Left lung (tissue), 10 donors: ENCODE data around the gene ERBB4. TPM values are rescaled to one million over a fixed set of nuclear protein-coding genes. Genes with fewer than 3 reads are reported as not detected.
"Not testable (repeated sequence)": the region's sequence is repeated elsewhere in the genome, so short reads cannot be mapped to it uniquely, and the experiment has no call there.

Source experiments
- ATAC-seq: fragments of 200-7000 bp; cut with Tn5 transposase; one replicate; pipeline ENCODE4 v1.9.1; 2020; ENCODE audit warnings: moderate library complexity
- DNase-seq, 4 donors: peaks; one replicate each; pipeline ENCODE4 v3.0.0-alpha.2; 2013 to 2020
- H3K27ac ChIP-seq, 2 donors: fragments of 200-600 bp; sonication (generic) in 1 of 2; one replicate each; pipeline versions ENCODE4 v1.5.0 to v1.8.0; 2020 to 2021
- H3K27me3 ChIP-seq, 2 donors: fragments of 200-600 bp; sonication (generic) in 1 of 2; one replicate each; pipeline versions ENCODE4 v1.5.0 to v1.8.0; 2020 to 2021
- H3K36me3 ChIP-seq, 2 donors: fragments of 200-600 bp; sonication (generic) in 1 of 2; one replicate each; pipeline versions ENCODE4 v1.5.0 to v1.8.0; 2020 to 2021
- H3K4me1 ChIP-seq, 2 donors: fragments of 200-600 bp; one replicate each; pipeline ENCODE4 v1.8.0; 2021
- H3K4me3 ChIP-seq, 2 donors: fragments of 200-600 bp; sonication (generic) in 1 of 2; one replicate each; pipeline versions ENCODE4 v1.5.0 to v1.8.0; 2020 to 2021; ENCODE audit warnings: mild to moderate bottlenecking in 1 of 2
- H3K9me3 ChIP-seq, 2 donors: fragments of 200-600 bp; sonication (generic) in 1 of 2; one replicate each; pipeline versions ENCODE4 v1.5.0 to v1.8.0; 2020 to 2021
- intact Hi-C, 2 donors: fragments of 100-400 bp; cut with DNase I; formaldehyde crosslinking; loops; one replicate each; pipeline versions ENCODE4 v1.11.2 to v1.14.2; 2022
- polyA plus RNA-seq, 6 donors: library from polyadenylated mRNA; unstranded; fragments of 120-200 nt; gene quantifications; one replicate each; pipeline ENCODE4 v1.2.1, GENCODE V29; 2013; ENCODE audit not compliant: insufficient read length in 6 of 6
- total RNA-seq, 2 donors: library from RNA; stranded (reverse); fragmentation: NEBNext Ultra II Directional; extraction: Animal tissue kit (Norgen Biotek cat#: 25700); gene quantifications; one replicate each; pipeline ENCODE4 v1.2.1, GENCODE V29; 2021
- TF ChIP-seq, protein P1 (sequence below), 2 donors: fragments of 200-600 bp; sonication (generic) in 1 of 2; IDR thresholded peaks; one replicate each; pipeline versions ENCODE4 v1.5.0 to v1.8.0; 2021; ENCODE audit warnings: antibody characterized with exemption in 2 of 2
- donor health status: DM: no; HTN: yes; CAD: no.
- donor health status: DM: no; HTN: no; CAD: no.

The ERBB4 gene
- total and polyA plus RNA-seq, 8 donors, result 0.89 to 16.0 (median 1.4) TPM

GRCh38 chr2:211545582-211545981, 993.0 kb downstream of the ERBB4 start:
- Histone ChIP-seq H3K4me1 (no peaks in the 10 kb centered on the region), H3K27ac (no peak overlapping the region), H3K27me3 (no peaks in the 10 kb centered on the region), H3K9me3 (no peaks in the 10 kb centered on the region), H3K36me3 (no peaks in the 10 kb centered on the region), H3K4me3 (no peak overlapping the region)
- no peak for DNase-seq
- TF ChIP-seq, protein P1, sequence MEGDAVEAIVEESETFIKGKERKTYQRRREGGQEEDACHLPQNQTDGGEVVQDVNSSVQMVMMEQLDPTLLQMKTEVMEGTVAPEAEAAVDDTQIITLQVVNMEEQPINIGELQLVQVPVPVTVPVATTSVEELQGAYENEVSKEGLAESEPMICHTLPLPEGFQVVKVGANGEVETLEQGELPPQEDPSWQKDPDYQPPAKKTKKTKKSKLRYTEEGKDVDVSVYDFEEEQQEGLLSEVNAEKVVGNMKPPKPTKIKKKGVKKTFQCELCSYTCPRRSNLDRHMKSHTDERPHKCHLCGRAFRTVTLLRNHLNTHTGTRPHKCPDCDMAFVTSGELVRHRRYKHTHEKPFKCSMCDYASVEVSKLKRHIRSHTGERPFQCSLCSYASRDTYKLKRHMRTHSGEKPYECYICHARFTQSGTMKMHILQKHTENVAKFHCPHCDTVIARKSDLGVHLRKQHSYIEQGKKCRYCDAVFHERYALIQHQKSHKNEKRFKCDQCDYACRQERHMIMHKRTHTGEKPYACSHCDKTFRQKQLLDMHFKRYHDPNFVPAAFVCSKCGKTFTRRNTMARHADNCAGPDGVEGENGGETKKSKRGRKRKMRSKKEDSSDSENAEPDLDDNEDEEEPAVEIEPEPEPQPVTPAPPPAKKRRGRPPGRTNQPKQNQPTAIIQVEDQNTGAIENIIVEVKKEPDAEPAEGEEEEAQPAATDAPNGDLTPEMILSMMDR (IDR thresholded peaks at IDR 0.05), result no peak
- ATAC-seq, result no peak
- intact Hi-C loops, result no loop called here

- H3K4me1 ChIP-seq, result no peaks in the 10 kb centered on the region
- no peak overlapping the region for H3K27ac ChIP-seq
- intact Hi-C loops, result no loop called here
- H3K9me3 ChIP-seq, result peaks cover 0 to 2% of the 10 kb centered on the region in 2 donors
- DNase-seq (no peak), ATAC-seq (no peak)
- no peak overlapping the region for H3K4me3 ChIP-seq
- no peaks in the 10 kb centered on the region for H3K36me3 ChIP-seq
- H3K27me3 ChIP-seq, result no peaks in the 10 kb centered on the region
- TF ChIP-seq, protein P1 (IDR thresholded peaks at IDR 0.05), result no peak
These were observed 1004.0 kb downstream of the ERBB4 start for GRCh38 chr2:211534632-211535031.

DNA sequence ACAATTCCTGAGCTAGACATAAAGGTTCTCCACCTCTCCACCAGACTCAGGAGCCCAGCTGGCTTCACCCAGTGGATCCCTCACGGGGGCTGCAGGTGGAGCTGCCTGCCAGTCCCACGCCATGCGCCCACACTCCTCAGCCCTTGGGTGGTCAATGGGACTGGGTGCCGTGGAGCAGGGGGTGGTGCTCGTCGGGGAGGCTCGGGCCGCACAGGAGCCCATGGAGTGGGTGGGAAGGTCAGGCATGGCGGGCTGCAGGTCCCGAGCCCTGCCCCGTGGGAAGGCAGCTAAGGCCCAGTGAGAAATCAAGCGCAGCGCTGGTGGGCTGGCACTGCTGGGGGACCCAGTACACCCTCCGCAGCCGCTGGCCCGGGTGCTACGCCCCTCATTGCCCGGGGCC, 1014.4 kb downstream of the ERBB4 start:
- DNase-seq, result peak in 1 of 4 donors; percentile 49
- H3K27ac ChIP-seq, H3K4me3 ChIP-seq, intact Hi-C loops, ATAC-seq, H3K36me3 ChIP-seq, H3K4me1 ChIP-seq, H3K27me3 ChIP-seq: not testable (repeated sequence)
- peaks cover 0 to 10% of the 10 kb centered on the region in 2 donors for H3K9me3 ChIP-seq

GRCh38 chr2:211516537-211516936, 1022.1 kb downstream of the ERBB4 start:
- H3K27ac ChIP-seq, result no peak overlapping the region
- DNase-seq, result no peak
- intact Hi-C loops, result no loop called here
- no peaks in the 10 kb centered on the region for H3K4me1 ChIP-seq
- no peak overlapping the region for H3K4me3 ChIP-seq
- no peaks in the 10 kb centered on the region for H3K36me3 ChIP-seq
- no peaks in the 10 kb centered on the region for H3K27me3 ChIP-seq
- TF ChIP-seq, protein P1 (IDR thresholded peaks at IDR 0.05), result no peak
- no peak for ATAC-seq
- no peaks in the 10 kb centered on the region for H3K9me3 ChIP-seq

DNA sequence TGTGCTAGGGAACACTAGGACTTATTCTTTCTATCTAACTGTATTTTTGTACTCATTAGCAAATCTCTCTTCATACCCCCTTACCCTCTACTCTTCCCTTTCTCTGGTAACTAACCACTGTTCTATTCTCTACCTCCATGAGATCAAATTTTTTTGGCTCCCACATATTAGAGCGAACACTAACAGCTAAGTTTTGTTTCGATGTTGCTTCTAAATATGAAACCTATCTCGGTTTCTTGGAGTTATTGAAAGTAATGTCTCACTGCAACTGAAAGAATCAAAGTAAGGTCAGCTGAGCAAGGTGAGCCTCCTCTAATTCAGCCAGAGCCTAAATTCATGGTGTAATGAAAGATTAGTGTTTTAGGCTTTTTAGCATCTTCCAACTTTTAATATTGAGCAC, 1024.6 kb downstream of the ERBB4 start:
- H3K27me3 ChIP-seq, result no peaks in the 10 kb centered on the region
- H3K9me3 ChIP-seq, result no peaks in the 10 kb centered on the region
- H3K27ac ChIP-seq, result no peak overlapping the region
- ATAC-seq (no peak), DNase-seq (no peak)
- TF ChIP-seq, protein P1 (IDR thresholded peaks at IDR 0.05), result no peak
- H3K4me1 ChIP-seq, result no peaks in the 10 kb centered on the region
- intact Hi-C loops, result no loop called here
- no peaks in the 10 kb centered on the region for H3K36me3 ChIP-seq
- H3K4me3 ChIP-seq, result no peak overlapping the region

GRCh38 chr2:211513446-211513845, 1025.2 kb downstream of the ERBB4 start:
- Histone ChIP-seq H3K4me3 (no peak overlapping the region), H3K9me3 (no peaks in the 10 kb centered on the region), H3K27ac (no peak overlapping the region), H3K36me3 (no peaks in the 10 kb centered on the region), H3K4me1 (no peaks in the 10 kb centered on the region), H3K27me3 (no peaks in the 10 kb centered on the region)
- DNase-seq (no peak), ATAC-seq (no peak)
- intact Hi-C loops, result no loop called here
- TF ChIP-seq, protein P1 (IDR thresholded peaks at IDR 0.05), result no peak
